Panc1 (cell line): ENCODE measurements around the gene LMTK2.

Experiments used
- CTCF ChIP-seq: fragments of 450-650 bp; IDR thresholded peaks from 2 replicates; pipeline ENCODE4 v1.5.1; 2017; ENCODE audit warnings: mild to moderate bottlenecking
- TF ChIP-seq, protein P1 (sequence below), 2 experiments: IDR thresholded peaks; 2 replicates each; pipeline ENCODE4 v1.6.1; 2011 to 2012; ENCODE audit warnings: low read depth in 2 of 2, control low read depth in 1 of 2, low read length in 1 of 2, mild to moderate bottlenecking in 1 of 2, moderate library complexity in 1 of 2; ENCODE audit not compliant: insufficient read depth in 1 of 2

DNA sequence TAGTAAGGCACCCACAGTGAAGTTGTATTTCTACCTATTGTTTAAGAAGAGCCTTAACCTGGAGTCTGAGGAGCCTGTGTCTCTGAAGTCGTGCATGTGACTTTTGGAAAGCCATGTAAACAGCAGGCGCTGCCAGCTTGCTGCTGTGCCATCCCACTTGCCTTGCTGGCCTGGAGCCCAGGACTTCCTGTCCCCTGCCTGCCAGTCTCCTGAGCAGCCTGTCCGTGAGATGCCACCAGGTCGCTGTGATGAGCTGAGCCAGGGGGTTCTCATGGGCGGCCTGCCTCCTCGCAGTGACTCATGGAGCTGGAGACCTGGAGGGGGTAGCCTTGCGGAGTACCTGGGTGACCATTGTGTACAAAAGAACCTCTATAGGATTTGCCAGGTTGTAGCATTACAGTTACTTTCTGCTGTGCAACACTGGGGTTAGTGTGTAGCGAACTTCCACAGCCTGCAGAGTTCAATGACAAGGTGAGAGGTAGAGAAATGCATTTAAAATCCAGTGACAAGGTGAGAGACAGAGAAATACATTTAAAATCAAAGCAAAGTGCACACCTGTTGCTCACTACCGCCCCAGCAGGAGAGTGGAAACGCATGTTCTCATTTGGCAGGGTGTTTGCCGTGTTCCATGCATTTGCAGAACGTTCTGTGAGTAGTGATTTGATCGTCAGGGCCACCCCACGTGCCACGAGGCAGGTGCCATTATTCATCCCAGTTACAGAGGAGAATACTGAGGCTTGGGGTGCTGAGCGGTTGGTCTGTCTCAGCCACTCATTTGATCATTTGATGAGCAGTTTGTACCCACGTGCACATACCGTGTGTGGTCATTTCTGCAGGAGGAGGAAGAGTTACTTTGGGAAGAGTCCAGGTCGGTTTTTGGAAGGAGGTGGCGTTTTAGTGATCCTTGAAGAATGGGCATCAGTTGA lies 67.9 kb downstream of the LMTK2 start:
- TF ChIP-seq CTCF: no peak
- TF ChIP-seq, protein P1, sequence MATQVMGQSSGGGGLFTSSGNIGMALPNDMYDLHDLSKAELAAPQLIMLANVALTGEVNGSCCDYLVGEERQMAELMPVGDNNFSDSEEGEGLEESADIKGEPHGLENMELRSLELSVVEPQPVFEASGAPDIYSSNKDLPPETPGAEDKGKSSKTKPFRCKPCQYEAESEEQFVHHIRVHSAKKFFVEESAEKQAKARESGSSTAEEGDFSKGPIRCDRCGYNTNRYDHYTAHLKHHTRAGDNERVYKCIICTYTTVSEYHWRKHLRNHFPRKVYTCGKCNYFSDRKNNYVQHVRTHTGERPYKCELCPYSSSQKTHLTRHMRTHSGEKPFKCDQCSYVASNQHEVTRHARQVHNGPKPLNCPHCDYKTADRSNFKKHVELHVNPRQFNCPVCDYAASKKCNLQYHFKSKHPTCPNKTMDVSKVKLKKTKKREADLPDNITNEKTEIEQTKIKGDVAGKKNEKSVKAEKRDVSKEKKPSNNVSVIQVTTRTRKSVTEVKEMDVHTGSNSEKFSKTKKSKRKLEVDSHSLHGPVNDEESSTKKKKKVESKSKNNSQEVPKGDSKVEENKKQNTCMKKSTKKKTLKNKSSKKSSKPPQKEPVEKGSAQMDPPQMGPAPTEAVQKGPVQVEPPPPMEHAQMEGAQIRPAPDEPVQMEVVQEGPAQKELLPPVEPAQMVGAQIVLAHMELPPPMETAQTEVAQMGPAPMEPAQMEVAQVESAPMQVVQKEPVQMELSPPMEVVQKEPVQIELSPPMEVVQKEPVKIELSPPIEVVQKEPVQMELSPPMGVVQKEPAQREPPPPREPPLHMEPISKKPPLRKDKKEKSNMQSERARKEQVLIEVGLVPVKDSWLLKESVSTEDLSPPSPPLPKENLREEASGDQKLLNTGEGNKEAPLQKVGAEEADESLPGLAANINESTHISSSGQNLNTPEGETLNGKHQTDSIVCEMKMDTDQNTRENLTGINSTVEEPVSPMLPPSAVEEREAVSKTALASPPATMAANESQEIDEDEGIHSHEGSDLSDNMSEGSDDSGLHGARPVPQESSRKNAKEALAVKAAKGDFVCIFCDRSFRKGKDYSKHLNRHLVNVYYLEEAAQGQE (IDR thresholded peaks at IDR 0.05; ENCODE audit: insufficient read depth in 1 of 2, low read depth in 2 of 2, low read length in 1 of 2): no peak
